Natural killer cell (primary cell): Measurements from ENCODE around the gene SETD1B. TPM values are rescaled to one million over a fixed set of nuclear protein-coding genes. Genes with fewer than 3 reads are reported as not detected.

ENCODE experiments used
- ATAC-seq, 3 donors: fragments of 150-1000 bp in 2 of 3; fragments of 200-7000 bp in 1 of 3; cut with Tn5 transposase; 1 replicate in 1 of 3; 2 replicates in 2 of 3; pipeline ENCODE4 v1.10.0; 2021; ENCODE audit warnings: mild to moderate bottlenecking in 2 of 3, moderate library complexity in 2 of 3
- DNase-seq, 2 donors: peaks; one replicate each; pipeline versions ENCODE4 v3.0.0 to v3.0.0-alpha.2; 2013 to 2021; ENCODE audit warnings: mixed read lengths in 1 of 2
- H3K27ac ChIP-seq: one replicate; pipeline ENCODE4 v1.5.1; 2013; ENCODE audit warnings: mild to moderate bottlenecking, low read length
- H3K27me3 ChIP-seq: one replicate; pipeline ENCODE4 v1.6.1; 2013; ENCODE audit warnings: low read length; ENCODE audit not compliant: control insufficient read depth, insufficient read depth
- H3K36me3 ChIP-seq: one replicate; pipeline ENCODE4 v1.6.1; 2013; ENCODE audit warnings: low read length; ENCODE audit not compliant: control insufficient read depth, insufficient read depth
- H3K4me1 ChIP-seq: one replicate; pipeline ENCODE4 v1.6.1; 2013; ENCODE audit warnings: low read length; ENCODE audit not compliant: control insufficient read depth, insufficient read depth
- H3K4me3 ChIP-seq: one replicate; pipeline ENCODE4 v1.5.1; 2013; ENCODE audit warnings: low read length
- H3K9me3 ChIP-seq: one replicate; pipeline ENCODE4 v1.6.1; 2013; ENCODE audit warnings: low read length; ENCODE audit not compliant: control insufficient read depth, insufficient read depth
- H3K27ac Mint-ChIP-seq, 2 donors: one replicate each; pipeline ENCODE4 v1.8.0; 2022; ENCODE audit warnings: mild to moderate bottlenecking in 2 of 2, mixed read lengths in 2 of 2, moderate library complexity in 1 of 2
- H3K27me3 Mint-ChIP-seq, 2 donors: one replicate each; pipeline ENCODE4 v1.8.0; 2022; ENCODE audit warnings: low read depth in 2 of 2, mixed read lengths in 2 of 2
- H3K36me3 Mint-ChIP-seq: one replicate; pipeline ENCODE4 v1.8.0; 2022; ENCODE audit warnings: mixed read lengths
- H3K4me1 Mint-ChIP-seq, 2 donors: one replicate each; pipeline ENCODE4 v1.8.0; 2022; ENCODE audit warnings: mixed read lengths in 2 of 2
- H3K4me3 Mint-ChIP-seq: one replicate; pipeline ENCODE4 v1.8.0; 2022; ENCODE audit warnings: mild to moderate bottlenecking, moderate library complexity, mixed read lengths
- H3K9me3 Mint-ChIP-seq, 2 donors: one replicate each; pipeline ENCODE4 v1.8.0; 2022; ENCODE audit warnings: mixed read lengths in 2 of 2
- CTCF ChIP-seq: fragments of 200-600 bp; IDR thresholded peaks from one replicate; pipeline ENCODE4 v1.8.0; 2022; ENCODE audit warnings: antibody characterized with exemption
- WGBS: methylation state at CpG from one replicate; pipeline ENCODE4 v1.1.7; 2013; ENCODE audit warnings: missing lambda C conversion rate; ENCODE audit not compliant: insufficient coverage; 5-methylcytosine and 5-hydroxymethylcytosine counted together
- intact Hi-C: fragments of 100-400 bp; cut with micrococcal nuclease; formaldehyde crosslinking; loops from one replicate; pipeline ENCODE4 v1.14.2; 2022
- total RNA-seq, 4 donors: library from RNA; stranded (reverse); fragments of 120-200 nt in 1 of 4; gene quantifications; one replicate each; pipeline versions ENCODE4 v1.2.3 to v1.2.4, GENCODE V29; 2013 to 2022

SETD1B gene
- total RNA-seq, 3 donors from 2014 or later (not counting 1 experiment from before 2014, with no cell fraction given) = 55.1 to 57.5 (median 56.2) TPM

- Mint-ChIP-seq H3K27me3 (no peaks in the 10 kb centered on the region), H3K9me3 (no peaks in the 10 kb centered on the region), H3K27ac (no peak overlapping the region), H3K36me3 (no peaks in the 10 kb centered on the region), H3K4me3 (no peak overlapping the region), H3K4me1 (peaks cover 0 to 10% of the 10 kb centered on the region in 2 donors)
- 92% methylated on average over 6 of the region's 6 CpGs for WGBS
- H3K27me3 ChIP-seq = no peaks in the 10 kb centered on the region
- peaks cover 5% of the 10 kb centered on the region for H3K4me1 ChIP-seq
- no peak for DNase-seq
- H3K27ac ChIP-seq = no peak overlapping the region
- H3K36me3 ChIP-seq = no peaks in the 10 kb centered on the region
- H3K9me3 ChIP-seq = no peaks in the 10 kb centered on the region
- no peak for TF ChIP-seq CTCF
- intact Hi-C loops = no loop called here
- no peak for ATAC-seq
- no peak overlapping the region for H3K4me3 ChIP-seq
Measured at GRCh38 chr12:121762269-121762668, 41.5 kb upstream of the SETD1B start.

DNA sequence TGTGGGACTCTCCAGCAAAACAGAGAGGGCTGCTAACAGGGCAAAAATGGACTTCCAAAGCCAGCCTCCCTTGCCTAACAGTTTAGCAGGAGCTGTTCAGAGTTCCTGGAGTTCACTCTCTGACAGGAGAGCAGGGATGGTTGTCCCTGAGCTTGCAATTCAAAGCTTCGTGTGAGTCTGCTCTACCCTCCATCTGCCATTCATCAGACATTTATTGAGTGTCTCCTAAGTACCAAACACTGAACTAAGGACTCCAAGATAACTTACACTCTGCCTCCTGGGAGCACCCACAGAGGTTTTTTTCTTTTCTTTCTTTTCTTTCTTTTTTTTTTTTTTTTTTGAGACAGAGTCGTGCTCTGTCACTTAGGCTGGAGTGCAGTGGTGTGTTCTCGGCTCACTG, 39.0 kb upstream of the SETD1B start:
- Mint-ChIP-seq H3K4me1 (peaks cover 0 to 10% of the 10 kb centered on the region in 2 donors), H3K27ac (no peak overlapping the region), H3K9me3 (no peaks in the 10 kb centered on the region), H3K27me3 (no peaks in the 10 kb centered on the region), H3K4me3 (no peak overlapping the region), H3K36me3 (no peaks in the 10 kb centered on the region)
- WGBS = 98% methylated on average over 3 of the region's 3 CpGs
- DNase-seq = no peak
- H3K4me1 ChIP-seq = no peaks in the 10 kb centered on the region
- TF ChIP-seq CTCF = no peak
- no peaks in the 10 kb centered on the region for H3K9me3 ChIP-seq
- no peak for ATAC-seq
- H3K27ac ChIP-seq = no peak overlapping the region
- H3K27me3 ChIP-seq = no peaks in the 10 kb centered on the region
- no peak overlapping the region for H3K4me3 ChIP-seq
- intact Hi-C loops = no loop called here
- H3K36me3 ChIP-seq = no peaks in the 10 kb centered on the region

GRCh38 chr12:121765573-121765972, 38.2 kb upstream of the SETD1B start:
- ATAC-seq = no peak
- Mint-ChIP-seq H3K4me1 (peaks cover 0 to 10% of the 10 kb centered on the region in 2 donors), H3K27me3 (no peaks in the 10 kb centered on the region), H3K9me3 (no peaks in the 10 kb centered on the region), H3K4me3 (no peak overlapping the region), H3K27ac (no peak overlapping the region), H3K36me3 (no peaks in the 10 kb centered on the region)
- Histone ChIP-seq H3K27ac (no peak overlapping the region), H3K4me1 (no peaks in the 10 kb centered on the region), H3K4me3 (no peak overlapping the region), H3K36me3 (no peaks in the 10 kb centered on the region), H3K27me3 (no peaks in the 10 kb centered on the region), H3K9me3 (no peaks in the 10 kb centered on the region)
- WGBS = 87% methylated on average over 5 of the region's 5 CpGs
- TF ChIP-seq CTCF = no peak
- intact Hi-C loops = no loop called here
- DNase-seq = no peak

DNA sequence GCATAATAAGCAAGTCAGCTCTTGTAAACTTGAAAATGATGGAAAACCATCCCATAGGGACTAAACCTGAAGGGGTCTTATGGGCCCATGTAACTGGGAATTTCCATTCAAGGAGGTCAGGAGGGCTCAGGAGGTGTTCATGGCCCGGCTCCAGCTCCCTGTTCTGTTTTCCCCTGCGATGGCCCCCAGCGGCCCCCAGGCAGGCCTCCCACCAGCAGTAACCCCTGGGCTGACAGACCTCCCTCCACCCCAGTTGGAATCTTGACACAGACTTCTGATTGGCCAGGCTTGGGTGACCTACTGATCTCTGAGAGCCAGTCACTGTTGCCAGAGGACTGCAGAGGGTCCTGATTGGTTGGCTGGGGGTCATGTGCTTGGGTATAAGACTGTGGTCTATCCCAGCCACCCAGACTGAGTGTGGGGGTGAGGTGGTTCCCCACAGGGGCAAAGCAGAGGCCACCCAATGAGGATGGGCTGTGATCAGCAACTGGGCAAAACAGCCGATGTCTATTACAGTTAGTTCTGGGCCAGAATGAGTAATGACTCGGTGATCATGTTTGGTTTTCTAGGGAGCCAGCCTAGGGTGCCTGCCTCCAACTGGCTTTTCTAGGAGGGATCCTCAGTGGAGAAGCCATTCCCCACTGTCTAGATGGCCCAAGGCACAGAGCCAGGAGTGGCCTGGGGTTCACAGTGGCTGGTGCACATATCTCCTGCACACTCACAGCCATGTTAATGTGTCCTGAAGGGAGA, 37.3 kb upstream of the SETD1B start:
- H3K4me3 ChIP-seq = no peak overlapping the region
- H3K27me3 Mint-ChIP-seq = no peaks in the 10 kb centered on the region
- H3K27ac Mint-ChIP-seq = no peak overlapping the region
- H3K9me3 Mint-ChIP-seq = no peaks in the 10 kb centered on the region
- DNase-seq (no peak), ATAC-seq (no peak)
- H3K9me3 ChIP-seq = no peaks in the 10 kb centered on the region
- intact Hi-C loops = no loop called here
- H3K36me3 Mint-ChIP-seq = no peaks in the 10 kb centered on the region
- H3K4me3 Mint-ChIP-seq = no peak overlapping the region
- H3K36me3 ChIP-seq = no peaks in the 10 kb centered on the region
- H3K27ac ChIP-seq = no peak overlapping the region
- no peak for TF ChIP-seq CTCF
- no peaks in the 10 kb centered on the region for H3K4me1 ChIP-seq
- WGBS = 91% methylated on average over 5 of the region's 5 CpGs
- peaks cover 0 to 6% of the 10 kb centered on the region in 2 donors for H3K4me1 Mint-ChIP-seq
- no peaks in the 10 kb centered on the region for H3K27me3 ChIP-seq
